ENCODE data around the gene GALNT5.

DNA sequence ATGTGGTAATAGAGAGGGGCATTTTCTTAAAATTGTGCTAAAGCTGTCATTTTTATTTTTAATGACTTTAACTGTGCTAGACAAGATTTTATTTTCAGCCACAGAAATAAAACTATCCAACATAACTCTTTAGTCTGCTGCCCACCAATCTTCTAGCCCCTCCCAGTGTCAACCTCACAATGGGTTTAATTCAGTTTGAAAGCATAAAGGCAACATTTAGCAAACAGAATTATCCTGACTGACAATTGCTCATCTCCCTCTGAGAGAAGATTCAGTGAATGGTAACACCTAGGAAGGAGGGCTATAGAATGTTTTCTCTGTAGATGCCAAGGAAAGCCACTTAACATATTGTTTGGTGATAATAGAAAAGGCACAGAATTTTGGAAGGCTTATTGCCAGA lies 62.9 kb downstream of the GALNT5 start:
- TF ChIP-seq, protein P1, sequence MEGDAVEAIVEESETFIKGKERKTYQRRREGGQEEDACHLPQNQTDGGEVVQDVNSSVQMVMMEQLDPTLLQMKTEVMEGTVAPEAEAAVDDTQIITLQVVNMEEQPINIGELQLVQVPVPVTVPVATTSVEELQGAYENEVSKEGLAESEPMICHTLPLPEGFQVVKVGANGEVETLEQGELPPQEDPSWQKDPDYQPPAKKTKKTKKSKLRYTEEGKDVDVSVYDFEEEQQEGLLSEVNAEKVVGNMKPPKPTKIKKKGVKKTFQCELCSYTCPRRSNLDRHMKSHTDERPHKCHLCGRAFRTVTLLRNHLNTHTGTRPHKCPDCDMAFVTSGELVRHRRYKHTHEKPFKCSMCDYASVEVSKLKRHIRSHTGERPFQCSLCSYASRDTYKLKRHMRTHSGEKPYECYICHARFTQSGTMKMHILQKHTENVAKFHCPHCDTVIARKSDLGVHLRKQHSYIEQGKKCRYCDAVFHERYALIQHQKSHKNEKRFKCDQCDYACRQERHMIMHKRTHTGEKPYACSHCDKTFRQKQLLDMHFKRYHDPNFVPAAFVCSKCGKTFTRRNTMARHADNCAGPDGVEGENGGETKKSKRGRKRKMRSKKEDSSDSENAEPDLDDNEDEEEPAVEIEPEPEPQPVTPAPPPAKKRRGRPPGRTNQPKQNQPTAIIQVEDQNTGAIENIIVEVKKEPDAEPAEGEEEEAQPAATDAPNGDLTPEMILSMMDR (IDR thresholded peaks at IDR 0.05; ENCODE audit: extremely low read depth in 1 of 2, insufficient read depth in 1 of 2, low read depth in 1 of 2, low read length in 2 of 2): no peak
- TF ChIP-seq POLR2A (IDR thresholded peaks at IDR 0.05; ENCODE audit: low read depth, low read length) (no peak), POLR2AphosphoS5 (IDR thresholded peaks at IDR 0.05; ENCODE audit: insufficient read depth, low read depth, low read length) (no peak)
- TF ChIP-seq, protein P2, sequence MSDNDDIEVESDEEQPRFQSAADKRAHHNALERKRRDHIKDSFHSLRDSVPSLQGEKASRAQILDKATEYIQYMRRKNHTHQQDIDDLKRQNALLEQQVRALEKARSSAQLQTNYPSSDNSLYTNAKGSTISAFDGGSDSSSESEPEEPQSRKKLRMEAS (IDR thresholded peaks at IDR 0.05; ENCODE audit: insufficient read depth, insufficient read length): no peak
